ENCODE data around the gene FOXO1. TPM values are rescaled to one million over a fixed set of nuclear protein-coding genes. Genes with fewer than 3 reads are reported as not detected.

Gene FOXO1
- total RNA-seq, 1 experiment from 2014 or later: 12.2 TPM

- CTCF ChIA-PET: no interaction called here
- no peaks in the 10 kb centered on the region for H3K27me3 ChIP-seq (ENCODE audit: insufficient read depth, low read length)
- no peak overlapping the region for H3K9ac ChIP-seq (ENCODE audit: low read length)
- 0 out of 2 replicates have a peak, but pooled peaks cover 5% of the 10 kb centered on the region for H3K79me2 ChIP-seq (ENCODE audit: insufficient read depth, low read length)
- ATAC-seq: no peak
- POLR2A ChIA-PET: no interaction called here
- H3K4me1 ChIP-seq (ENCODE audit: control insufficient read depth in 1 of 2, insufficient read depth in 2 of 2, low read length in 2 of 2): no peaks in the 10 kb centered on the region
- no peak overlapping the region for H3K4me3 ChIP-seq (replicated peaks in 1 of 2; ENCODE audit: low read depth in 1 of 2, low read length in 2 of 2)
- no peaks in the 10 kb centered on the region for H3K9me2 ChIP-seq (ENCODE audit: insufficient read depth)
- no peak overlapping the region for H2AFZ ChIP-seq (ENCODE audit: low read depth, low read length, poor library complexity, severe bottlenecking)
- BruUV-seq (replicated peaks): no TSS peak
- no peak overlapping the region for H3K27ac ChIP-seq (ENCODE audit: low read depth, low read length)
- H3K9me3 ChIP-seq (ENCODE audit: control insufficient read depth in 1 of 2, insufficient read depth in 1 of 2, low read depth in 1 of 2, low read length in 2 of 2): no peaks in the 10 kb centered on the region
- no peaks in the 10 kb centered on the region for H3K36me3 ChIP-seq (ENCODE audit: control insufficient read depth in 1 of 2, insufficient read depth in 2 of 2, low read length in 2 of 2)
- RAD21 ChIA-PET (ENCODE audit: low non-redundant PET in 1 of 2, low total read pairs in 2 of 2, uncharacterized antibody in 2 of 2, unreplicated experiment in 2 of 2): no interaction called here
- H3K4me2 ChIP-seq (ENCODE audit: low read length): no peak overlapping the region
- DNase-seq (ENCODE audit: low read depth, low spot score): no peak
- intact Hi-C loops (cut with micrococcal nuclease): no loop called here
- H4K20me1 ChIP-seq (ENCODE audit: insufficient read depth): no peaks in the 10 kb centered on the region
- no peak for TF ChIP-seq YY1 (IDR thresholded peaks at IDR 0.05; ENCODE audit: extremely low read depth, insufficient replicate concordance, low read depth, low read length)
- no peak for TF ChIP-seq FOSL1 (IDR thresholded peaks at IDR 0.05; ENCODE audit: low read depth)
- no peak for TF ChIP-seq SRF (IDR thresholded peaks at IDR 0.05; ENCODE audit: low read depth)
- TF ChIP-seq CBX3 (IDR thresholded peaks at IDR 0.05; ENCODE audit: low read depth): no peak
- TF ChIP-seq CEBPB (IDR thresholded peaks at IDR 0.05; ENCODE audit: low read depth): no peak
- TF ChIP-seq POLR2AphosphoS5 (IDR thresholded peaks at IDR 0.05; ENCODE audit: low read depth, low read length): no peak
- no peak for TF ChIP-seq JUND (IDR thresholded peaks at IDR 0.05)
- no peak for TF ChIP-seq REST (IDR thresholded peaks at IDR 0.05; ENCODE audit: low read depth)
- TF ChIP-seq ZNF274 (IDR thresholded peaks at IDR 0.05; ENCODE audit: low read depth, low read length): no peak
- no peak for TF ChIP-seq POLR2A (IDR thresholded peaks at IDR 0.05; ENCODE audit: borderline replicate concordance, extremely low read depth, insufficient read depth, insufficient read length)
- TF ChIP-seq ATF3 (IDR thresholded peaks at IDR 0.05): no peak
Observed at GRCh38 chr13:40629678-40630384, 36.6 kb downstream of the FOXO1 start.

Data from HCT116 (cell line).